ENCODE measurements around the gene MATN1. TPM values are rescaled to one million over a fixed set of nuclear protein-coding genes. Genes with fewer than 3 reads are reported as not detected.

The MATN1 gene
- total RNA-seq, 1 experiment from 2014 or later = 0.76 TPM

GRCh38 chr1:30734106-30734505 is 10.7 kb upstream of the MATN1 start:
- Histone ChIP-seq H3K36me3 (replicated peaks; ENCODE audit: control insufficient read depth, insufficient read depth, low read length) (no peaks in the 10 kb centered on the region), H3K4me3 (ENCODE audit: insufficient read depth, low read depth, low read length) (no peak overlapping the region), H3K27me3 (ENCODE audit: control insufficient read depth, insufficient read depth, low read length) (no peaks in the 10 kb centered on the region; the same call in 1 of the 2 replicates)
- no peak for DNase-seq

- no peaks in the 10 kb centered on the region for H3K36me3 ChIP-seq (replicated peaks; ENCODE audit: control insufficient read depth, insufficient read depth, low read length)
- no peaks in the 10 kb centered on the region; the same call in 1 of the 2 replicates for H3K27me3 ChIP-seq (ENCODE audit: control insufficient read depth, insufficient read depth, low read length)
- H3K4me3 ChIP-seq (ENCODE audit: insufficient read depth, low read depth, low read length) = no peak overlapping the region
- DNase-seq = peak; percentile 76
These were observed 10.1 kb upstream of the MATN1 start for GRCh38 chr1:30733493-30733892.

DNA sequence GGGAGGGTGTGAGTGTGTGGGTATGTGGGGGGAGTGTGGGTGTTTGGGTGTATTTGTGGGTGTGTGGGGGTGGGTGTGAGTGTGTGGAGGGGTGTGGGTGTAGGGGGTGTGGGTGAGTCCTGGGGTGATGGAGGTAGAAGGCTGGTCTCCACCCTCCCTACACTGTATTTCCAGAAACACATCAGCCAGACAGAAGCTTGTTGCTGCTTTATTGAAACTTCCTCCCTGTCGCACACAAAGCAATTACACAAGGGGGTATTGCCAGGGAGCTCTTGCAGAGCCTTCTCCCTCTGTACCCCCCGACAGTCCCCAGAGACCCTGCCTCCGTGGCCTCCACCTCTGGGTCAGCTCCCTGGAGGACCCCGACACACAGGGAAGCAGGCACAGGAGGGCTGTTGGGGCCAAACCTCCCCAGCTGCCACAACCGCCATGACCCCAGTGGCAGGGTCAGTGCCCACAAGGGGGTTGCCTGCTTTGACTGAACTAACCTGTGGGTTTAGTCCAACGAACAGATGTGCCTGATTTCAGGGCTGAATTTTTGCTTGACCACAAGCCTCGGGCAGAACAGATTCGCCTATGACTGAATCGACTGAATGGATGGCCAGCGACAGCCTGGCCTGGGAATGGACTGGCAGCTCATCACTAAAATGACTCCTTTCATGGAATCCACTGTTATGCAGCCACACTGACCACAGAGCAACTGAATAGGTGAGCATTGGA is 9.1 kb upstream of the MATN1 start:
- no peaks in the 10 kb centered on the region for H3K36me3 ChIP-seq (replicated peaks; ENCODE audit: control insufficient read depth, insufficient read depth, low read length)
- peak; percentile 68 for DNase-seq
- H3K4me3 ChIP-seq (ENCODE audit: insufficient read depth, low read depth, low read length) = no peak overlapping the region
- H3K27me3 ChIP-seq (ENCODE audit: control insufficient read depth, insufficient read depth, low read length) = no peaks in the 10 kb centered on the region

DNA sequence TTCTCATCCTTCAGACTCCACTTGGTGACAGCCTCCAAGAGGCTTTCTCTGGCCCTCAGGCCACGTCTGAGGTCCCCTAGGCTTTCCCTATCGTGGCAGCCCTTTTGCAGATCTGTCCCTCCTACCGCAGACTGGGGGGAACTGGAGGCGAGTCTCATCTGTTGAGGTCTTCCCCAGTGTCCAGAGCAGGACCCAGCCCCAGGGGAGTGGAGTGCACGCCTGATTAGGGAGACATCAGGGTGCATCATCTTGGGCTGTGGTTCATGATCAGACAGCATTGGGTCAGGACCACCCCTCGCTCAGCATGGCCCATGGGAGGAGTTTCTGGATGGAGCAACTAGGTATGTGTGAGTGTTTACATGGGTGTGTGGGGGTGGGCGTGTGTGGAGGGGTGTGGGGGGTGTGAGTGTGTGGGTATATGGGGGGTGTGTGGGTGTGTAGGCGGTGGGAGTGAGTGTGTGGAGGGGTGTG is 8.5 kb upstream of the MATN1 start:
- no peak overlapping the region for H3K4me3 ChIP-seq (ENCODE audit: insufficient read depth, low read depth, low read length)
- H3K27me3 ChIP-seq (ENCODE audit: control insufficient read depth, insufficient read depth, low read length) = no peaks in the 10 kb centered on the region
- DNase-seq = no peak
- H3K36me3 ChIP-seq (replicated peaks; ENCODE audit: control insufficient read depth, insufficient read depth, low read length) = no peaks in the 10 kb centered on the region

- no peaks in the 10 kb centered on the region for H3K36me3 ChIP-seq (replicated peaks; ENCODE audit: control insufficient read depth, insufficient read depth, low read length)
- no peak overlapping the region for H3K4me3 ChIP-seq (ENCODE audit: insufficient read depth, low read depth, low read length)
These were observed 7.9 kb upstream of the MATN1 start for GRCh38 chr1:30731109-30731805.

DNA sequence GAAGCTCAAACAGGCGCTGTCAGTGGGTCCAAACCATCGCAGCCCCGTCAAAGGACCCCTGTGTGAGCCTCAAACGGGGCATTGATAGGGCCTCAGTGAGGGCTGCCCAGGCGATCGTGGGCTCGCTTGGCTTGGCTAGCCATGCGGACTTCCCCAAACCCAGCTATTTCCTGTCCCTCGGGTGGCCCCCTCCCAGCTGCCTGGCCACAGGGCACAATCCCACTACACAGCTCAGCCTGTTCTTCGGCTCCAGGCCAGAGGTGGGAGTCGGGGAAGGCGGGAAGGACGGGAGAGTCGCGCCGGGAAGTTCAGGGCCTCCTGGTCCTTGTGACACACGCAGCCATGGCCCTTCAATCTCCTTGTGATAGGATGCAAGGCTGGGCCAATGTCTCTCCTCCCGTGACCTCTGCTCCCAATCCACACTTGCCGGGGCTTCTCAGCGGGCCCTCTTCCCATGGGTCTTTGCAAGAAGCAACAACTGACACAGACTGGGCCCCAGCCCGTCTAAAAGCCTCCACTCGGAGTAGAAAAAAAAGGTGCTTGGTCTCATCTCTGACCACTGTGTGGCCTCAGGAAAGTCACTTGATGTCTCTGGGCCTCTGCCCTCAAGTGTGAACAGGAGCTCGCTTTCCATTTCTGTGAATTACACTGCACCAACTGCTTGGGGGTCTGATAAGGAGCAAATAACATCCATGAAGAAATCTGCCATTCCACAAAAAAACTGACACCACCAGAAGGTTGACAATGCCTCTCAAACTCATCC is 7.1 kb upstream of the MATN1 start:
- Histone ChIP-seq H3K4me3 (ENCODE audit: insufficient read depth, low read depth, low read length) (no peak overlapping the region), H3K36me3 (replicated peaks; ENCODE audit: control insufficient read depth, insufficient read depth, low read length) (no peaks in the 10 kb centered on the region), H3K27me3 (ENCODE audit: control insufficient read depth, insufficient read depth, low read length) (no peaks in the 10 kb centered on the region)
- no peak for DNase-seq

More at GRCh38 chr1:30731109-30731805, 7.9 kb upstream of the MATN1 start:
- no peak for DNase-seq
- no peaks in the 10 kb centered on the region for H3K27me3 ChIP-seq (ENCODE audit: control insufficient read depth, insufficient read depth, low read length)

DNA sequence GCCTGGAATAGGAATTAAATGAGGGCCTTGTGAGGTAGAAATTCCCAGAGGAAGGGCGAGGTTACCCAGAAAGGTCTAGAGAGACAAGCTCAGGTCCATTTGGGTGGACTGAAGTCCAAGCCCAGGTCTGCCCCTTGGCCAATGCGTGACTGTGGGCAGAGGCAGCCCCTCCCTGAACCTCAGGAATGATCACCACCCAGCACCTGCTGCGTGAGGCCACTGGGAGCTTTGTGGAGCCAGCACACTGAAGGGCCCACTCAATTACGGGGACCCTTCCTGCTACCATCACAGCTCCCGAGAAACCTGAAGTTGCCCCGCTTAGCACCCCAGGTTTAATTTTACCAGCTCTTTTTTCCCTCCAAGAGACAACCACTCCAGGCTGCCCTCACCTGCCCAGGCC is 6.5 kb upstream of the MATN1 start:
- no peaks in the 10 kb centered on the region for H3K27me3 ChIP-seq (ENCODE audit: control insufficient read depth, insufficient read depth, low read length)
- no peak overlapping the region for H3K4me3 ChIP-seq (ENCODE audit: insufficient read depth, low read depth, low read length)
- no peaks in the 10 kb centered on the region for H3K36me3 ChIP-seq (replicated peaks; ENCODE audit: control insufficient read depth, insufficient read depth, low read length)
- DNase-seq = no peak

DNA sequence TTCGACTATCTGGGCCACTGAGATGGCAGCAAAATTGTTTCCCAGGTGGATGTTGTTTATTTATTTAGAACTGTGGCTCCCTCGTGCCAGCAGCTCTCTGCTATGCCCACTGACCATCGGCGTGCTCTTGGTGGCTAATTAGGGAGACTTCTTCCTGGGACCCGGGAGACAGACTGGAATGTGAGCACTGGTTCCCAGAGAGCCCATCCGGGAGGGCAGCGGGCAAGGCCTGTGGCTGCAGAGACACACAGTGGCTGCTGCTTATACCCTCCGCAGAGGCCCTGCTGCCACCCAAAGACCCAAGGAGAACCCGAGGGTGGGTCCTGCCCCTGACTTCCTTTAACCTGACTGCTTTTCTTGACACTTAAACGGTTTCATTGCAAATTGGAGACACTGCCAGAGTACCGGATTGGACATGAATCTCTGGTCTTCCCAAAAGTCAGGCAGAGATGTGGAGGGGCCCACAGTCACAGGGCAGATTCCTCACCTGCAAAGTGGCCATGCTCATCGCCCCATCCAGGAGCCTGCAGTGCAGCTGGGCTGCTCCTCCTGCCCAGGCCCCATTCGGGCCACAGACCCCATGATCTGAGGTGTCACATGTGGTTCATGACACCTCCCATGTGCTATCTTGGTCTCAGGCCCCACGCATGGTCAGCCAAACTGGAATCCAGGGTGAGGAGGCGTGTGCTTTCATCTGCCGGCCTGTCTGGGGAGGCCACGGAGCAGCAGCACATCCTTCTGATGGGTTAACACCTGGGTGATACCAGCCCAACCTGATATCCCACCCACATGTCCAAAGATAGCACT is 5.7 kb upstream of the MATN1 start:
- Histone ChIP-seq H3K36me3 (replicated peaks; ENCODE audit: control insufficient read depth, insufficient read depth, low read length) (no peaks in the 10 kb centered on the region), H3K4me3 (ENCODE audit: insufficient read depth, low read depth, low read length) (no peak overlapping the region), H3K27me3 (ENCODE audit: control insufficient read depth, insufficient read depth, low read length) (no peaks in the 10 kb centered on the region)
- no peak for DNase-seq

- Histone ChIP-seq H3K36me3 (replicated peaks; ENCODE audit: control insufficient read depth, insufficient read depth, low read length) (no peaks in the 10 kb centered on the region), H3K4me3 (ENCODE audit: insufficient read depth, low read depth, low read length) (no peak overlapping the region), H3K27me3 (ENCODE audit: control insufficient read depth, insufficient read depth, low read length) (no peaks in the 10 kb centered on the region)
- no peak for DNase-seq
These were observed 5.0 kb upstream of the MATN1 start for GRCh38 chr1:30728340-30728739.

- Histone ChIP-seq H3K36me3 (replicated peaks; ENCODE audit: control insufficient read depth, insufficient read depth, low read length) (no peaks in the 10 kb centered on the region), H3K4me3 (ENCODE audit: insufficient read depth, low read depth, low read length) (no peak overlapping the region), H3K27me3 (ENCODE audit: control insufficient read depth, insufficient read depth, low read length) (no peaks in the 10 kb centered on the region)
- no peak for DNase-seq
These were observed 4.4 kb upstream of the MATN1 start for GRCh38 chr1:30727824-30728223.

GRCh38 chr1:30726773-30727684 is 3.6 kb upstream of the MATN1 start:
- H3K27me3 ChIP-seq (ENCODE audit: control insufficient read depth, insufficient read depth, low read length) = no peaks in the 10 kb centered on the region
- no peak overlapping the region for H3K4me3 ChIP-seq (ENCODE audit: insufficient read depth, low read depth, low read length)
- no peak for DNase-seq
- no peaks in the 10 kb centered on the region for H3K36me3 ChIP-seq (replicated peaks; ENCODE audit: control insufficient read depth, insufficient read depth, low read length)

GRCh38 chr1:30726236-30726635 is 2.9 kb upstream of the MATN1 start:
- Histone ChIP-seq H3K4me3 (ENCODE audit: insufficient read depth, low read depth, low read length) (no peak overlapping the region), H3K27me3 (ENCODE audit: control insufficient read depth, insufficient read depth, low read length) (no peaks in the 10 kb centered on the region)
- no peak for DNase-seq

DNA sequence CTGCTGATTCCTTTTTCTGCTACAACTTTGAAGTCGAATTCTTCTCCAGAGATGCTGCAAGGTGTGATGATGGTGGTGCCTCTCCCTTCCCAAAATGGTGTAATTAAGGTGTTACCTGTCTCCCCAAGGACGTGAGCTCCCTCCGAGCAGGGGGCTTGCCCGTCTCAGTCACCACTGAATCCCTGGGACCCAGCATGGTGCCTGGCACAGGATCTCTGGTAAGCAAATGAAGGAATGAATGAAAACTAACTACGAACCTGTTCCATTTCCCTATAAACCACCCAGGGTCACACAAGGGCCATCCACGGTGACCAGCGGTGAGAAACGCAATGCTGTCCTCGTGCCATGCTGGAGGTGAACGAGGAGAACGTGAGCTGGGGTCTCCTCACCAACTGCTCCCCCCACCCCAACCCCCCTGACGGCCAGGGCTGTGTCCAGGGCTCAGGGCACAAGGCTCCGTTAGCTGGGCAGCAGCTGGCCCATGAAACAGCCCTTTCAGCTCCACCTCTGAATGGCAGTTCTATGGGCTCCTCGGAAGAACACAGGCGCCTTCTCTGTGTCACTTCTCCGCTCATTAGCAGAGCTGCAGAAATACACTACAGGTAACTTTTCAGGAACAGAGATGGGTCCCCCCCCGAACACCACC is 2.2 kb upstream of the MATN1 start:
- no peak for DNase-seq
- no peaks in the 10 kb centered on the region for H3K27me3 ChIP-seq (ENCODE audit: control insufficient read depth, insufficient read depth, low read length)
- H3K4me3 ChIP-seq (ENCODE audit: insufficient read depth, low read depth, low read length) = no peak overlapping the region
- H3K36me3 ChIP-seq (replicated peaks; ENCODE audit: control insufficient read depth, insufficient read depth, low read length) = no peaks in the 10 kb centered on the region

More at GRCh38 chr1:30726236-30726635, 2.9 kb upstream of the MATN1 start:
- no peaks in the 10 kb centered on the region for H3K36me3 ChIP-seq (replicated peaks; ENCODE audit: control insufficient read depth, insufficient read depth, low read length)
